BJ (cell line): ENCODE data around the gene KCNK1. TPM values are rescaled to one million over a fixed set of nuclear protein-coding genes. Genes with fewer than 3 reads are reported as not detected.

Experiments
- CTCF ChIA-PET: fragments of 350-600 bp; formaldehyde crosslinking; extraction: SDS; loops from one replicate; lab custom pipeline; 2021; ENCODE audit warnings: antibody characterized with exemption, inconsistent platforms; lab: Yijun Ruan, JAX
- POLR2A ChIA-PET: fragments of 300-600 bp; sonication (Branson Sonifier 250); formaldehyde crosslinking; extraction: SDS; loops from one replicate; lab custom pipeline; 2021; ENCODE audit warnings: antibody characterized with exemption; lab: Charles Lee
- DNase-seq: peaks from one replicate; pipeline ENCODE4 v3.0.0-alpha.2; 2011; ENCODE audit warnings: low read depth
- H3K27me3 ChIP-seq: 2 replicates; pipeline ENCODE4 v1.6.0; 2011; ENCODE audit warnings: low read length; ENCODE audit not compliant: control insufficient read depth, insufficient read depth
- H3K36me3 ChIP-seq: 2 replicates; pipeline ENCODE4 v1.5.1; 2011; ENCODE audit warnings: low read length; ENCODE audit not compliant: control insufficient read depth, insufficient read depth
- H3K4me3 ChIP-seq: 2 replicates; pipeline ENCODE4 v1.5.1; 2011; ENCODE audit warnings: low read depth, mild to moderate bottlenecking, control low read depth, low read length
- CTCF ChIP-seq: IDR thresholded peaks from 2 replicates; pipeline ENCODE4 v1.5.1; 2011; ENCODE audit warnings: low read depth, mild to moderate bottlenecking, control low read depth, inconsistent platforms, low read length, moderate library complexity; ENCODE audit not compliant: insufficient read depth
- polyA plus RNA-seq: library from polyadenylated mRNA; depleted of rRNA; stranded (reverse); fragments of >200 nt; gene quantifications from 2 replicates; pipeline ENCODE4 v1.2.3, GENCODE V29; 2011
- small RNA-seq: library from RNA; depleted of rRNA; stranded (forward); fragments of <200 nt; gene quantifications from one replicate; pipeline ENCODE3, GENCODE V24; 2012; ENCODE audit warnings: low replicate concordance, low read depth; ENCODE audit not compliant: insufficient read length

KCNK1 gene
- polyA plus RNA-seq, 1 experiment: 3.0 TPM

GRCh38 chr1:233718057-233718456, 104.2 kb downstream of the KCNK1 start:
- CTCF ChIA-PET: no interaction called here
- POLR2A ChIA-PET: no interaction called here
- no peak for TF ChIP-seq CTCF
- Histone ChIP-seq H3K4me3 (no peak overlapping the region), H3K36me3 (no peaks in the 10 kb centered on the region), H3K27me3 (no peaks in the 10 kb centered on the region)
- no peak for DNase-seq

GRCh38 chr1:233719655-233720341, 105.9 kb downstream of the KCNK1 start:
- no peaks in the 10 kb centered on the region for H3K27me3 ChIP-seq
- ChIA-PET POLR2A (no interaction called here), CTCF (interaction anchor here (0.7 kb wide), 1 partner anchor 68 kb away, joined by 5 read pairs; no protein-coding TSS in a partner anchor)
- no peak for TF ChIP-seq CTCF
- H3K36me3 ChIP-seq: no peaks in the 10 kb centered on the region
- DNase-seq: no peak
- H3K4me3 ChIP-seq: no peak overlapping the region

- CTCF ChIA-PET: no interaction called here
- H3K27me3 ChIP-seq: no peaks in the 10 kb centered on the region
- POLR2A ChIA-PET: no interaction called here
- DNase-seq: no peak
- TF ChIP-seq CTCF: no peak
- no peaks in the 10 kb centered on the region for H3K36me3 ChIP-seq
- H3K4me3 ChIP-seq: no peak overlapping the region
Observed at GRCh38 chr1:233721004-233721595, 107.2 kb downstream of the KCNK1 start.

Small RNA genes lying within 50 kb of the gene (small RNA-seq; reads per million reads assigned to genes)
- not detected for gene MIR4427
